GM20431 (cell line): ENCODE measurements around the gene CIAPIN1.

Source experiments
- in situ Hi-C: fragments of 300-500 bp; cut with MseI, MboI; formaldehyde crosslinking; loops from one replicate; pipeline ENCODE4 v1.15.0; 2020; ENCODE audit warnings: low sequenced_read_pairs; ENCODE audit not compliant: unreplicated experiment

Gene CIAPIN1

GRCh38 chr16:57477531-57478202 lies 30.5 kb upstream of the CIAPIN1 start:
- in situ Hi-C loops, result no loop called here

DNA sequence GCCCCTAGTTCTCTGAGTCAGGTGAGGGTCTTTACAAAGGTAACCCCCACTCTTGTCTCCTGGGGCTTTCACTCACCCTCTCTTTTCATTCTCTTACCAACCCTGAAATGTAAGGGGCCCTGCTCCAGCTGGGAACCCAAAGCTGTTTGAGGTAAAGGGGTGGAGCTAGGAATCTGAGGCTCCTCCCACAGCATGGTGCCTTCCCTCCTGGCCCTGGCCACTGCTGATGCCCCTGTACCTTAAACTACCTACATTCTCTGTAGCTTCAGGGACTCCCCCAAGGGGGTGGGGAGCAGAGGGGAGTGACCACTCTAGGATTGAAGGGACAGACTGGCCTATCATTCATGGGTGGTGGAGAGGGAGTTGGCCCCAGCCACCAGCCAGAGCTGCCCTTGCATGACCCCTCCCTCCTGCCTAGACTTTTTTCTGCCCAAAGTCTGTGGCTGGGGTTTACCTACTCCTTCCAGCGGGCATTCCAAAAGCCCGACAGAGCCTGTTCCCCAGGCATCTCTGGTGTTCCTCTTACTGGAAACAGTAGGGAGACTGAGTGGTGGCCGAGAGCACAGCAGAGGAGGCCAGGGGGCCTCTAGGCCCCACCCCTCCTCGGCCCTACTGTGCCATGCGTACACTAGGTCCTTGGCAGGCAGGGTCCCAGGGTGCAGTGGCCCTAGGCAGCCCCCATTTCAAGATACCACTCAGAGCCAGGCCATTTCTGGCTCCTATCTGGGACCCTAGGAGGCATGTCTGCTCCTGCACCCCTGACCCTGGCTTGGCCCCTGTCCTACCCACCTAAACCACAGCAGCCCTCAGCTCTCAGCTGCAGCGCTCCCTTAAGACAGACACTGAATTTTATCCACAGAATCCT lies 29.6 kb upstream of the CIAPIN1 start:
- in situ Hi-C loops, result no loop called here

- in situ Hi-C loops, result no loop called here
Measured at GRCh38 chr16:57475711-57476339, 28.6 kb upstream of the CIAPIN1 start.

DNA sequence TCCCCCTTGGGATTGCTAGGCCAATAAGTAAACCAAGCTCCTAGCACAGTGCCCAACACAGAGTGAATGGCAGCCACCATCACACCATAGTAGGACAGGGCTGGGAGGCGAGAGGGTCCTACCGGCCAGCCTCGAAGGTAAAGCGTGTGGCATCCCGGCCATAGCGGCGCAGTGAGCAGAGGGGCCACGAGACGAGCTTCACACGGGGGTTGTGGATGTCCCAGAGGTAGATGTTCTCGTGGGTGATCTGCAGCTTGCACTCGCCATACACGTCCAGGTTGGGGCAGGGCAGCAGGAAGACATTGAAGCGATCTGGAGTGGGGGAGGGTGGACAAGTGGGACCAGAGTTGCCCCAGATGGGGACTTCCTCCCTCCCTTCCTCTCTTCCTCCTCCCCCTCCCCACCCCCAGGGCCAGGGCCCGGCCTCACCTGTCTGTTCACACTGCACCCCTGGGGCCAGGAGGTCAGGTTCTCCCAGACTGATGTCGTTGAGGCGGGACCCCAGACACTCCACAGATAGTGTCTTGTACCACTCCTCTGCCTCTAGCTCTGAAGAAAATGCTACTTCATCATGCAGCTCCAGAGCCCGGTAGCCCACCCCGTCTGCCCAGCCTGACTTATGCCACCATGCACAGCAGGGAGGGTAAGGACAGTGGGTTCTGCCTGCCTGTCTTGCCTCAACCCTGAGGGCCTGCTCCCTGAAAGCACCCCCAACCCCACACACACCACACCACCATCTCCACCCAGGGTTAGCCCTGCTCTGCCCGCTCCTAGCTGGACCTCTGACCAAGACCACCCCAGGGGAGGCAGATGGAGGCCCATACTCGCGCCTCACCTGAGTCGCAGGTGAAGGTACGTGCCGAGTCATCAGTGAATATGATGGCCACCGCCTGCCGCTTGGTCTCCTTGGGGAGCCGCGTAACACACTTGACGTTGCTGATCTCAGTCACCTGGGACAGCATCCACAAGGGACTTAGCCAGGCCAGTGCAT lies 27.8 kb upstream of the CIAPIN1 start:
- in situ Hi-C loops, result no loop called here

DNA sequence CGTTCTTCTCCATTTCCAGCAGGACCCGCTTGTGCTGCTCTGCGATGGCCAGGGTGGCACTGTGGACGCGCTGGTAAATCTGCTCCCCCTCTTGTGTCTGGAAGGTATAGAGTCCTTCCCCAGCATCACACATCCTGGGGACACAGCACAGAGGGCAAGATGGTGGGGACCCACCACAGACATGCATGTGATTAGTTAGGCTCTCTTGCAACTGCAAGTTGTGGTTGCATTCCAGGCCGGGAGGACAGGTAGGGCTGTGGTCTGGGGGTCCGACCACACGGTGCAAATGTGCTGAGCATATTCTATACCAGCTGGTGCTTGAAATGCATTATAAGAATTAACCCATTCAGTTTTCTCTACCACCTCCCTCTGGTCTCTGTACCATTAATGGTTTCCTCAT lies 26.7 kb upstream of the CIAPIN1 start:
- in situ Hi-C loops, result no loop called here

DNA sequence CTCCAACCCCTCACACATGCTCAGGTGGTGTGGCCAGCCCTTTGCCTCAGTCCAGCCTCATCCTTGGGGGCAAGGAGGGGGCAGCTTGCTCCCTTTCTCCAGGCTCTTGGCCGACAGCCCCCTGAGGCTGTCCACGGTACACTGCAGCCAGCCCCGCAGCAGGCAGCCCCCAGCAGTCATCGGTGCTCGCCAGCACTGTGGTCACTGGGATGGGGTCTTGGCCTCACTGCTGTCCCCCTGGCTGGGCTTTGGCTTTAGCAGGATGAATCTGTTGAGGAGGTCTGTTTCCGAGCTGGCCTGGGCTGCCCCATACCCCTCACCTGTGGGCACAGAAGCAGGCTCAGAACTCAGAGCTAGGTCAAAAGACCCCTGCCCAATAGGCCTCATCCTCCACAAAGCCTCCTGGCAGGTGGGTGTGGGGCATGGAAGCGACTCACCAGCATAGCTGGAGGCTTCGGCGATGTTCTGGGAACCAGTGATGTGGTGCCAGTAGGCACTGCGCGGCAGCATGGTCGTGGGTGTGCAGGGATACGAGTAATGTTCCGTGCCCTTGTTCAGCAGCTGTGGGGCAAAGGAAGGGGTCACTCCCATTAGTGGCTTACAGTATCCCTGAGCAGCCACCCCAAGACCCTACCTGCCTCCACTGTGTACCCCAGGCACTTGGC lies 26.1 kb upstream of the CIAPIN1 start:
- in situ Hi-C loops, result no loop called here

GRCh38 chr16:57472665-57473060 lies 25.5 kb upstream of the CIAPIN1 start:
- in situ Hi-C loops, result no loop called here

DNA sequence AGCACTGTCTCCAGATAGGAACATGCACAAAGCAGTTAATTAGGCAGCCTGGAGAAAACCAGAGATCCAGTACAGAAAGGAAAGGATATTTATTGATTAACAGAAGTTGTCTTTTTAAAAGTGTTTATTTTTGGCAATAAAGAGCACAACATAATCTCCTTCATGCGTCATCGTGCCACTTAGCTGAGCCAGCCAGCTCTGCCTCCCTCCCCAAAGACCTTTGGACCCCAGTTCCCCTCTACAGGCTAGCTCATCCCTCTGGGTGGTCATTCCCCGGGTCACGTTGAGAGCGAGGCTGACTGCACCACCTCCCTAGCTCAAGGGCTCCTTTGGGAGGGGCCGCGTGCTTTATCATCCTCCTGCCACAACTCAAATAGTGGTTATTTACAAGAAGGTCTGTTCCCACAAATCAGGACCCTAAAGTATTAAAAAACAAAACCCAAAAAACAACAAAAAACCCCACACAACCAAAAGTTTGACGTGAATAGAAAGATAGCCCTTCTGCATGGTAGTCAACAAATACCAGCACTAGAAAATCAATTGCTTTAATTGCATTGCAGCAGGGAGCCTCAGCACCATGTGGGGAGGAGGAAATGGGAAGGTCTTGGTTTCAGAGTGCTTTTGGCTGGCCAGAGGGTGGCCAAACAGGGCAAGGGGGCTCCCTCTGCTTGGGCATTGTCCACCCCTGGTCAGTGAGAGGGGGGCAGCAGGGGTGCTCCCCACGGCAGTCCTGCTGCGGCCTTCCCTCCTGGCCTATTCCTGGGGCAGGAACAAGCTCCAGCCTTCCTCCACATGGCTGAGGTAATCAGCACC lies 24.9 kb upstream of the CIAPIN1 start:
- in situ Hi-C loops, result no loop called here

GRCh38 chr16:57471209-57471608 lies 24.0 kb upstream of the CIAPIN1 start:
- in situ Hi-C loops, result no loop called here

GRCh38 chr16:57470711-57471110 lies 23.5 kb upstream of the CIAPIN1 start:
- in situ Hi-C loops, result no loop called here

- in situ Hi-C loops, result no loop called here
Measured at GRCh38 chr16:57469917-57470470, 22.8 kb upstream of the CIAPIN1 start.

DNA sequence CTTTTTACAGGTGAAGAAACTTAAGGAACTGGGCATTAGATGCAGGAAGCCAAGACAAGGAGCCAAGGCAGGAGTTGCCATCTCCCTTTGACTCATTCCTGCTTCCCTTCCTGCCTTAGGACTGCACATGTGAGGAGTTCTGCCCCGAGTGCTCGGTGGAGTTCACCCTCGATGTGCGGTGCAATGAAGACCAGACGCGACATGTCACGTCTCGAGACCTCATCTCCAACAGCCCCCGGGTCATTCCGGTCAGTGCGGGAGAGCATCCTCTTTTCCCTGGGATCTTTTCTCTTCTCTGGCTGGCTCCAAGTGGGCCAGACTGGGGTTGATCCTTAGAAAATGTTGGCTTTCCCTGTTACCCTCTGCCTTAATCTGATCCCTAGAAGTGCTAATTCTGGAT lies 21.9 kb upstream of the CIAPIN1 start:
- in situ Hi-C loops, result no loop called here

DNA sequence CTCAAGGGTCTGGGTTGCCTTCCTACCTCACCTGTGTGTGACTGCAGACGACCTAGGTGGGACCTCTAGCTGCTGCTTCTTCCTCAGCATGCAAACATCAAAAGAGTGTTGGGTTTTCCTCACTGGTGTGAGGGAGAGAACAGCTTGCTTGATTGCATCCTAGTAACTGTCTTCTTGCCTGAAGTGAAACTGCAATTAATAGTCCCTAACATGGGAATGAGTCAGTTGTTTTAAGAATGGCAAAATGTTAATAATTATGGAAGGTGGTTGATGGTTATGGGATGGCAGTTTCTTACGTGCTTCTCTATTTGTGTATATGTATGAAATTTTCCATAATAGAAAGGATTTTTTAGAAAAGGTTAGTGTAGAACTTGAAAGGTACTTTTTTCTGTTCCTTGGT lies 21.2 kb upstream of the CIAPIN1 start:
- in situ Hi-C loops, result no loop called here

- in situ Hi-C loops, result no loop called here
Measured at GRCh38 chr16:57464523-57464922, 17.3 kb upstream of the CIAPIN1 start.

DNA sequence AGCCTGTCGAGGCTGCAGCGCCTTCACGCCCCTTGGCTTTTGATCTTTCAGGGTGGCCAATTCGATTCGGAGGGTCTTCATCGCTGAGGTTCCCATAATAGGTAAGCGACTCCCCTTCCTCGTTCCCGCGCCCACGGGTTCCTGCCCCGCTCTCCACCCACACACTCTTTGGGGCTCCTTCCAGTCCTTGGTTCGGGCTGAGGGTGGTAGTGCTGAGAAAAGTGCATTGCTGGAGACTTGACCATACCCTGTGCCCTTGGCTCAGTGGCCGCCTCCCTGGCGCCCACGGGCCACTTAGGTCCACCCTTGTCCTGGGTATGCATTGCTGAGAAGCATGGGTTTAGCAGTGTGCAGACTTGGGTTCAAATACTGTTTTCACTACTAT lies 15.8 kb upstream of the CIAPIN1 start:
- in situ Hi-C loops, result no loop called here

DNA sequence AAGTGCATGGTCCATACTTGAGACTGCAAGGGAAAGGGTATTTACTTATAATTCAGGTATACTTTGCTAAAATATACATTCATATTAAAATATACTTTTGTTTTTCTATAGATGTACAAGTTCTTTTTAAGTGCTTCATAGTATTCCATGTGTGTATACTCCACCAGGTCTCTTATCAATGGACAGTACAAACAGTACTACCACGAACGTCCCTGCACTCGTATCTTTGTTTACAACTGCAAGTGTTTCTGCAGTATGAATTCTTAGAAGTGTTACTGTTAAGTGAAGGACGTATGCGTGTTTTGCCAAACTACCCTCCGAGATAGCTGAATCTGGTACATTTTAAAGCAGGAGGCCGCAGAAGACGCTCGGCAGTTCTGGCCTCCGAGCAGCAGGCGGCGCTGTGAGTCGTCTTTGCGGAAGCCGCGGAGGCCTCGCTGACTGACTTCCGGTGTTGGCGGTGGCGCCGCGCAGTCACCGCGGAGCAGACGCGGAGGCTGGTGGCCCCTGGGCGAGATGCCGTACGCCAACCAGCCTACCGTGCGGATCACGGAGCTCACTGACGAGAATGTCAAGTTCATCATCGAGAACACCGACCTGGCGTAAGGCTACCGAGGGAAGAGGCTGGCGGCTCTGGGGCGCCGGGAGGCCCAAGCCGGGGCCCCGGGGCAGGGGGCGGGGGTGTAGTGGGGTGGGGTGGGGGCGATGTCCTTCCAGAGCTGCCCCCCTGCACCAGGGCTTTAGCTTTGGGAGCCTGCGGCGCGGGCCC lies 15.2 kb upstream of the CIAPIN1 start, which contains the start of gene POLR2C:
Gene POLR2C (plus strand): TSS at position 471 of the 769 bp plus-strand sequence. CDS start 46 bp downstream, at position 517.
- in situ Hi-C loops, result no loop called here

DNA sequence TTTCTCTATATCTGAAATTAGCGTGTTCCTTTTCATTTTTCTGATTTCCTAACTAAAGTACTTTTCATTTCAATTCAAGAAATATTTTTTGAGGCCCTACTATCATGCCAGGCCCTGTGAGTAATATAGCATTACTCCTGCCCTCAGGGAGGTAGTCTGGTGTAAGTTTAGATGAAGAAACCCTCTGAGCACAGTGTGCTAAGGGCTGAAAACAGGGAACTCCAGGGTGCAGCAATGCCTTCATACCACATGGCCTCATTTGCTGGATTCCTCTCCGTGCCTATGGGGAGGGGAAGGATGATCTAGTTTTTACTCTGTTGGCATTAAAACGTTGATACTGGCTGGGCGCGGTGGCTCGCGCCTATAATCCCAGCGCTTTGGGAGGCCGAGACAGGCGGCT lies 4.8 kb upstream of the CIAPIN1 start:
- in situ Hi-C loops, result no loop called here
